Endodermal cell (in vitro differentiated cells): ENCODE measurements around the gene SURF2. TPM values are rescaled to one million over a fixed set of nuclear protein-coding genes. Genes with fewer than 3 reads are reported as not detected.

ENCODE experiments used
- DNase-seq: peaks from one replicate; pipeline ENCODE4 v3.0.0-alpha.2; 2017
- H3K27ac ChIP-seq: 2 replicates; pipeline ENCODE4 v1.5.1; 2013; ENCODE audit warnings: mild to moderate bottlenecking, low read depth, low read length, moderate library complexity
- H3K27me3 ChIP-seq: 2 replicates; pipeline ENCODE4 v1.6.1; 2013; ENCODE audit warnings: mild to moderate bottlenecking, low read length, moderate library complexity; ENCODE audit not compliant: insufficient read depth, control insufficient read depth, poor library complexity, severe bottlenecking
- H3K36me3 ChIP-seq: 2 replicates; pipeline ENCODE4 v1.7.0; 2013; ENCODE audit warnings: mild to moderate bottlenecking, low read length, moderate library complexity; ENCODE audit not compliant: control insufficient read depth, insufficient read depth
- H3K4me1 ChIP-seq: one replicate; pipeline ENCODE4 v1.7.0; 2013; ENCODE audit warnings: low read length; ENCODE audit not compliant: control insufficient read depth, insufficient read depth
- H3K4me3 ChIP-seq: 2 replicates; pipeline ENCODE4 v1.5.1; 2013; ENCODE audit warnings: mild to moderate bottlenecking, low read length, moderate library complexity
- H3K9ac ChIP-seq: 2 replicates; pipeline ENCODE4 v1.6.1; 2013; ENCODE audit warnings: mild to moderate bottlenecking, low read length, moderate library complexity; ENCODE audit not compliant: poor library complexity, severe bottlenecking; ENCODE audit errors: extremely low read depth
- H3K9me3 ChIP-seq: 2 replicates; pipeline ENCODE4 v1.6.1; 2013; ENCODE audit warnings: mild to moderate bottlenecking, low read length, moderate library complexity; ENCODE audit not compliant: control insufficient read depth
- H3K27ac Mint-ChIP-seq: 2 replicates; pipeline ENCODE4 v1.8.0; 2020; ENCODE audit warnings: mixed read lengths
- H3K27me3 Mint-ChIP-seq: 2 replicates; pipeline ENCODE4 v1.8.0; 2021; ENCODE audit warnings: mild to moderate bottlenecking, mixed read lengths; ENCODE audit not compliant: insufficient read depth
- H3K36me3 Mint-ChIP-seq: 2 replicates; pipeline ENCODE4 v1.8.0; 2020; ENCODE audit warnings: low read depth, mixed read lengths
- H3K4me1 Mint-ChIP-seq: 2 replicates; pipeline ENCODE4 v1.8.0; 2020; ENCODE audit warnings: mixed read lengths
- H3K4me3 Mint-ChIP-seq: 2 replicates; pipeline ENCODE4 v1.8.0; 2020; ENCODE audit warnings: mild to moderate bottlenecking, moderate library complexity, mixed read lengths
- H3K9me3 Mint-ChIP-seq: 2 replicates; pipeline ENCODE4 v1.8.0; 2020; ENCODE audit warnings: mild to moderate bottlenecking, mixed read lengths
- WGBS, 2 experiments: methylation state at CpG; one replicate each; pipeline versions ENCODE4 v1.1.5 to v1.1.7; 2013; ENCODE audit warnings: missing lambda C conversion rate in 2 of 2, mixed read lengths in 1 of 2; ENCODE audit not compliant: insufficient coverage in 1 of 2, insufficient read length in 1 of 2; 5-methylcytosine and 5-hydroxymethylcytosine counted together
- total RNA-seq, 2 donors: library from RNA; stranded (reverse); fragmentation: NEBNext Ultra II Directional in 1 of 2; extraction: Animal tissue kit (Norgen Biotek cat#: 25700) in 1 of 2; gene quantifications; 2 replicates in 1 of 2; 3 replicates in 1 of 2; pipeline ENCODE4 v1.2.1, GENCODE V29; 2021
- TF ChIP-seq, protein P1 (sequence below): fragments of 200-600 bp; sonication (generic); conservative IDR thresholded peaks from 2 replicates; pipeline ENCODE4 v1.5.0; 2021; ENCODE audit warnings: antibody characterized with exemption, mild to moderate bottlenecking

The SURF2 gene
- total RNA-seq, 2 donors from 2014 or later, result 18.0 to 25.9 TPM

DNA sequence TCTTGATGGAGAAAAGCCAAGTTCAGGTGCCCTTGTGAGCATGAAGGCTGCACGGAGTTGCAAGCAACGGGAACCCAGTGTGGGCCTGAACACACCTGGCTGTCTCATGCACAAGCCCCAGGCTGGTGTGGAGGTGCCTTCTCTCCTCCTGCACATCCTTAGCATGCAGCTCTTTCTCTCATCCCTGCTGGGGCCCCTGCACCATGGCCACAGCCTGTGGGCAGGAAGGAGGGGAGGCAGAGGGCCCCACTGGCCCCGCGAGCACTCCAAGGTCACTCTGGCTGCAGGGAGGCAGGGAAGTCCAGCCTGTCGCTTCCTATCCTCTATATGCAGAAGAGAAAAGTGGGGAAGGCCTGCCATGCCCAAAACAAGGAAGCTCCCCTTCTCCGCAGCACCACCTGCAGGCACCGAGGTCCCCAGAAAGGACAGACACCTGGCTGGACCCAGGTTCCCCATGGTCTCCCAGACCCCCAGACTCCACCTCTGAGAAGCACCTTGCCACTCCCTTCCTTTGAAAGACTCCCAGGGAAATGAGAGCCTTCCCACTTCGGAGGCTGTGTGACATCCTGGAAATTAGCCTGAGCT, 38.4 kb downstream of the SURF2 start:
- 60 to 74% methylated on average over 4 to 8 of the region's 8 CpGs for WGBS, 2 experiments
- DNase-seq, result no peak

DNA sequence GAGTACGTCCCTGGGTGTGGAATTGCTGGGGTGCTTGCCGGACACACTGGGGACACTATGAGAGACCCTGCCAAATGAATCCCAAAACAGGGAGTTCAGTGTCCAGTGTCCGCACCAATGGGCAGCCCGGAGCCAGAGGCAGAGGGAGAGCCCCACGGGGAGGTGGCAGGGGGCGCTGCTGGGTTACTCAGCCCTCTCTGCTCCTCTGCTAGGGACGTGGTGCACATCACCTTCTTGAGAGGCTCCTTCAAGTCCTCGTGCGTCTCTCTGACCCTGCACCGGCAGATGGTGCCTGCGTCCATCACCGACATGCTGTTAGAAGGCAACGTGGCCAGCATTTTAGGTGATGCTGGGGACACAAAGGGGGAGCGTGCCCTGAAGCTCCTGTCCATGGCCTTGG, 40.6 kb downstream of the SURF2 start:
- H3K36me3 Mint-ChIP-seq, result no peaks in the 10 kb centered on the region
- Histone ChIP-seq H3K9me3 (no peaks in the 10 kb centered on the region), H3K4me3 (no peak overlapping the region), H3K4me1 (no peaks in the 10 kb centered on the region), H3K36me3 (no peaks in the 10 kb centered on the region), H3K9ac (no peak overlapping the region), H3K27ac (no peak overlapping the region), H3K27me3 (no peaks in the 10 kb centered on the region)
- H3K9me3 Mint-ChIP-seq, result peaks cover 3% of the 10 kb centered on the region
- peaks cover 14% of the 10 kb centered on the region for H3K27me3 Mint-ChIP-seq
- no peak overlapping the region for H3K4me3 Mint-ChIP-seq
- DNase-seq, result peak; percentile 90
- H3K27ac Mint-ChIP-seq, result no peak overlapping the region
- 50 to 61% methylated on average over 8 to 14 of the region's 14 CpGs for WGBS, 2 experiments
- no peaks in the 10 kb centered on the region for H3K4me1 Mint-ChIP-seq
- TF ChIP-seq, protein P1, sequence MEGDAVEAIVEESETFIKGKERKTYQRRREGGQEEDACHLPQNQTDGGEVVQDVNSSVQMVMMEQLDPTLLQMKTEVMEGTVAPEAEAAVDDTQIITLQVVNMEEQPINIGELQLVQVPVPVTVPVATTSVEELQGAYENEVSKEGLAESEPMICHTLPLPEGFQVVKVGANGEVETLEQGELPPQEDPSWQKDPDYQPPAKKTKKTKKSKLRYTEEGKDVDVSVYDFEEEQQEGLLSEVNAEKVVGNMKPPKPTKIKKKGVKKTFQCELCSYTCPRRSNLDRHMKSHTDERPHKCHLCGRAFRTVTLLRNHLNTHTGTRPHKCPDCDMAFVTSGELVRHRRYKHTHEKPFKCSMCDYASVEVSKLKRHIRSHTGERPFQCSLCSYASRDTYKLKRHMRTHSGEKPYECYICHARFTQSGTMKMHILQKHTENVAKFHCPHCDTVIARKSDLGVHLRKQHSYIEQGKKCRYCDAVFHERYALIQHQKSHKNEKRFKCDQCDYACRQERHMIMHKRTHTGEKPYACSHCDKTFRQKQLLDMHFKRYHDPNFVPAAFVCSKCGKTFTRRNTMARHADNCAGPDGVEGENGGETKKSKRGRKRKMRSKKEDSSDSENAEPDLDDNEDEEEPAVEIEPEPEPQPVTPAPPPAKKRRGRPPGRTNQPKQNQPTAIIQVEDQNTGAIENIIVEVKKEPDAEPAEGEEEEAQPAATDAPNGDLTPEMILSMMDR, result peak; percentile 80

More for the DNA sequence above, 38.4 kb downstream of the SURF2 start:
- Mint-ChIP-seq H3K4me3 (no peak overlapping the region), H3K9me3 (peaks cover 15% of the 10 kb centered on the region), H3K36me3 (no peaks in the 10 kb centered on the region), H3K27me3 (peaks cover 21% of the 10 kb centered on the region), H3K27ac (no peak overlapping the region), H3K4me1 (no peaks in the 10 kb centered on the region)
- Histone ChIP-seq H3K4me3 (no peak overlapping the region), H3K9me3 (no peaks in the 10 kb centered on the region), H3K9ac (no peak overlapping the region), H3K27me3 (no peaks in the 10 kb centered on the region), H3K4me1 (no peaks in the 10 kb centered on the region), H3K27ac (no peak overlapping the region), H3K36me3 (no peaks in the 10 kb centered on the region)
- TF ChIP-seq, protein P1, result no peak

DNA sequence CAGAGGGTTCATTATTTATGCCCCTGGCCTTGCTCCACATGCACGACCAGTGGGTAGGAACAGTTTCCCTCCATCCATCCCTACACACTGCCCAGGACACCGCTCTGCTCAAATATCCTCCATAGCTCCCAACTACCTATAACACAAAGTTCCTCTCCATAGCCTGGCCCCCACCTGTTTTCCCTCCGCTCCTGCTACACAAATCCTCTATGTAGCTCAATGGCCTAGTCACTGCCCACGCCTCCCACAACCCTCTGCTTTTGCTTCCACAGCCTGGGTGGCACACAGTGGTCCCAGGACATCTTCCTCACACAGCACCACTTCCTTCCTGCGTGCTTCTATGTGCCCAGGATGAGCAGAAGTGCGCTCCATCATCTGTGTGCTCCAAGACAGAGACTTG, 41.0 kb downstream of the SURF2 start:
- H3K4me3 Mint-ChIP-seq, result no peak overlapping the region
- H3K27ac Mint-ChIP-seq, result no peak overlapping the region

More for the DNA sequence above, 41.0 kb downstream of the SURF2 start:
- TF ChIP-seq, protein P1, result no peak
- Mint-ChIP-seq H3K9me3 (no peaks in the 10 kb centered on the region), H3K27me3 (peaks cover 14% of the 10 kb centered on the region), H3K36me3 (no peaks in the 10 kb centered on the region), H3K4me1 (no peaks in the 10 kb centered on the region)
- no peak for DNase-seq
- Histone ChIP-seq H3K36me3 (no peaks in the 10 kb centered on the region), H3K9me3 (no peaks in the 10 kb centered on the region), H3K9ac (no peak overlapping the region), H3K27me3 (no peaks in the 10 kb centered on the region), H3K4me1 (no peaks in the 10 kb centered on the region), H3K4me3 (no peak overlapping the region), H3K27ac (no peak overlapping the region)
- WGBS, 2 experiments, result 90 to 91% methylated on average over 5 to 6 of the region's 6 CpGs
